Measurements from ENCODE around the gene DSE.

The DSE gene

GRCh38 chr6:116482780-116483179, 112.0 kb downstream of the DSE start:
- DNase-seq (ENCODE audit: low read depth) = no peak

GRCh38 chr6:116483616-116484015, 112.9 kb downstream of the DSE start:
- DNase-seq (ENCODE audit: low read depth) = no peak

- DNase-seq (ENCODE audit: low read depth) = no peak
These were observed 114.9 kb downstream of the DSE start for GRCh38 chr6:116485559-116486184.

GRCh38 chr6:116491610-116492330, 121.0 kb downstream of the DSE start:
- DNase-seq (ENCODE audit: low read depth) = no peak

- DNase-seq (ENCODE audit: low read depth) = no peak
These were observed 121.8 kb downstream of the DSE start for GRCh38 chr6:116492331-116493067.

Data from activated T-cell treated with anti-CD3 and anti-CD28 coated beads for 24 hours (primary cell).